ENCODE results near the gene TSSK6. TPM values are rescaled to one million over a fixed set of nuclear protein-coding genes. Genes with fewer than 3 reads are reported as not detected.

Gene TSSK6
- total and polyA plus RNA-seq, 2 experiments from 2014 or later = 0.87 to 1.3 TPM

- Histone ChIP-seq H3K9me3 (ENCODE audit: low read depth) (no peaks in the 10 kb centered on the region), H3K27ac (no peak overlapping the region), H3K4me1 (ENCODE audit: insufficient read depth) (no peaks in the 10 kb centered on the region), H3K4me3 (no peak overlapping the region), H4K20me1 (ENCODE audit: insufficient read depth, poor library complexity, severe bottlenecking) (no peaks in the 10 kb centered on the region), H3K79me2 (no peaks in the 10 kb centered on the region), H3K27me3 (no peaks in the 10 kb centered on the region), H3K36me3 (replicated peaks; ENCODE audit: insufficient read depth, low read depth) (no peaks in the 10 kb centered on the region), H3K9me2 (replicated peaks; ENCODE audit: insufficient read depth) (no peaks in the 10 kb centered on the region), H2AFZ (no peak overlapping the region), H3K4me2 (no peak overlapping the region)
- TF ChIP-seq EZH2 (IDR thresholded peaks at IDR 0.05; ENCODE audit: borderline replicate concordance) = no peak
- TF ChIP-seq, protein P1, sequence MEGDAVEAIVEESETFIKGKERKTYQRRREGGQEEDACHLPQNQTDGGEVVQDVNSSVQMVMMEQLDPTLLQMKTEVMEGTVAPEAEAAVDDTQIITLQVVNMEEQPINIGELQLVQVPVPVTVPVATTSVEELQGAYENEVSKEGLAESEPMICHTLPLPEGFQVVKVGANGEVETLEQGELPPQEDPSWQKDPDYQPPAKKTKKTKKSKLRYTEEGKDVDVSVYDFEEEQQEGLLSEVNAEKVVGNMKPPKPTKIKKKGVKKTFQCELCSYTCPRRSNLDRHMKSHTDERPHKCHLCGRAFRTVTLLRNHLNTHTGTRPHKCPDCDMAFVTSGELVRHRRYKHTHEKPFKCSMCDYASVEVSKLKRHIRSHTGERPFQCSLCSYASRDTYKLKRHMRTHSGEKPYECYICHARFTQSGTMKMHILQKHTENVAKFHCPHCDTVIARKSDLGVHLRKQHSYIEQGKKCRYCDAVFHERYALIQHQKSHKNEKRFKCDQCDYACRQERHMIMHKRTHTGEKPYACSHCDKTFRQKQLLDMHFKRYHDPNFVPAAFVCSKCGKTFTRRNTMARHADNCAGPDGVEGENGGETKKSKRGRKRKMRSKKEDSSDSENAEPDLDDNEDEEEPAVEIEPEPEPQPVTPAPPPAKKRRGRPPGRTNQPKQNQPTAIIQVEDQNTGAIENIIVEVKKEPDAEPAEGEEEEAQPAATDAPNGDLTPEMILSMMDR (IDR thresholded peaks at IDR 0.05; ENCODE audit: poor library complexity) = no peak
- no peak for TF ChIP-seq EZH2phosphoT487 (IDR thresholded peaks at IDR 0.05; ENCODE audit: low read depth, severe bottlenecking, unreplicated experiment)
- 93% methylated on average over 14 of the region's 15 CpGs for WGBS (ENCODE audit: low lambda C conversion rate, missing lambda C conversion rate)
- no peak for DNase-seq (ENCODE audit: low spot score)
Measured at GRCh38 chr19:19558055-19558454, 42.7 kb upstream of the TSSK6 start.

- no peak overlapping the region for H2AFZ ChIP-seq
- H3K9me3 ChIP-seq (ENCODE audit: low read depth) = no peaks in the 10 kb centered on the region
- H3K36me3 ChIP-seq (replicated peaks; ENCODE audit: insufficient read depth, low read depth) = no peaks in the 10 kb centered on the region
- DNase-seq (ENCODE audit: low spot score) = peak; percentile 53
- H3K4me3 ChIP-seq = no peak overlapping the region
- WGBS (ENCODE audit: low lambda C conversion rate, missing lambda C conversion rate) = 77% methylated on average over 32 of the region's 34 CpGs
- no peaks in the 10 kb centered on the region for H3K9me2 ChIP-seq (replicated peaks; ENCODE audit: insufficient read depth)
- H4K20me1 ChIP-seq (ENCODE audit: insufficient read depth, poor library complexity, severe bottlenecking) = no peaks in the 10 kb centered on the region
- H3K4me2 ChIP-seq = no peak overlapping the region
- H3K4me1 ChIP-seq (ENCODE audit: insufficient read depth) = peaks cover 7% of the 10 kb centered on the region
- H3K79me2 ChIP-seq = no peaks in the 10 kb centered on the region
- TF ChIP-seq, protein P1 (IDR thresholded peaks at IDR 0.05; ENCODE audit: poor library complexity) = peak; percentile 50
- no peak for TF ChIP-seq EZH2 (IDR thresholded peaks at IDR 0.05; ENCODE audit: borderline replicate concordance)
- H3K27ac ChIP-seq = no peak overlapping the region
- no peaks in the 10 kb centered on the region for H3K27me3 ChIP-seq
Measured at GRCh38 chr19:19554074-19555023, 39.0 kb upstream of the TSSK6 start.

- no peak for TF ChIP-seq EZH2phosphoT487 (IDR thresholded peaks at IDR 0.05; ENCODE audit: low read depth, severe bottlenecking, unreplicated experiment)
- no peak for TF ChIP-seq EZH2 (IDR thresholded peaks at IDR 0.05; ENCODE audit: borderline replicate concordance)
- TF ChIP-seq, protein P1 (IDR thresholded peaks at IDR 0.05; ENCODE audit: poor library complexity) = no peak
- no peaks in the 10 kb centered on the region for H3K27me3 ChIP-seq
- H3K36me3 ChIP-seq (replicated peaks; ENCODE audit: insufficient read depth, low read depth) = no peaks in the 10 kb centered on the region
- H3K4me3 ChIP-seq = no peak overlapping the region
- no peaks in the 10 kb centered on the region for H3K9me2 ChIP-seq (replicated peaks; ENCODE audit: insufficient read depth)
- 92% methylated on average over 10 of the region's 10 CpGs for WGBS (ENCODE audit: low lambda C conversion rate, missing lambda C conversion rate)
- no peaks in the 10 kb centered on the region for H3K9me3 ChIP-seq (ENCODE audit: low read depth)
- peaks cover 7% of the 10 kb centered on the region for H3K4me1 ChIP-seq (ENCODE audit: insufficient read depth)
- no peak for DNase-seq (ENCODE audit: low spot score)
- H3K4me2 ChIP-seq = no peak overlapping the region
- H3K27ac ChIP-seq = no peak overlapping the region
- no peaks in the 10 kb centered on the region for H4K20me1 ChIP-seq (ENCODE audit: insufficient read depth, poor library complexity, severe bottlenecking)
- no peak overlapping the region for H2AFZ ChIP-seq
- no peaks in the 10 kb centered on the region for H3K79me2 ChIP-seq
Measured at GRCh38 chr19:19553670-19554069, 38.3 kb upstream of the TSSK6 start.

All from hepatocyte (in vitro differentiated cells).